T47D (cell line): ENCODE measurements around the gene ABCA2.

Source experiments
- DNase-seq, 2 experiments: peaks; one replicate each; pipeline versions ENCODE4 v3.0.0 to v3.0.0-alpha.2; 2011 to 2012; ENCODE audit warnings: low read depth in 1 of 2, low spot score in 1 of 2
- JUND ChIP-seq: IDR thresholded peaks from 2 replicates; pipeline ENCODE4 v1.6.1; 2012; ENCODE audit warnings: low read depth
- in situ Hi-C: cut with HindIII; loops from 2 replicates; pipeline ENCODE4 v1.10.0; 2016; ENCODE audit warnings: low sequenced_read_pairs, low pct_unique_long_range_greater_than_20kb

ABCA2 gene

GRCh38 chr9:137049544-137050449 is 21.8 kb upstream of the ABCA2 start:
- TF ChIP-seq JUND: no peak
- peak in 1 of 2 experiments; percentile 81 for DNase-seq
- in situ Hi-C loops: no loop called here

GRCh38 chr9:137048655-137049543 is 20.9 kb upstream of the ABCA2 start:
- in situ Hi-C loops: no loop called here
- TF ChIP-seq JUND: no peak
- peak; percentile 88 to 95 for DNase-seq

- in situ Hi-C loops: no loop called here
- TF ChIP-seq JUND: no peak
- DNase-seq: peak; percentile 96 to 97
These were observed 18.2 kb upstream of the ABCA2 start, which contains the start of gene NPDC1 for GRCh38 chr9:137046088-137046787. TSS of gene NPDC1 (minus strand) at chr9:137046177. CDS start at chr9:137045989, 188 bp downstream.

- in situ Hi-C loops: no loop called here
- TF ChIP-seq JUND: no peak
- DNase-seq: peak in 1 of 2 experiments; percentile 42
These were observed 17.5 kb upstream of the ABCA2 start for GRCh38 chr9:137045294-137046087.

GRCh38 chr9:137044502-137045177 is 16.6 kb upstream of the ABCA2 start:
- TF ChIP-seq JUND: no peak
- in situ Hi-C loops: no loop called here
- peak; percentile 77 to 91 for DNase-seq

- in situ Hi-C loops: no loop called here
These were observed 16.0 kb upstream of the ABCA2 start for GRCh38 chr9:137044037-137044436.

GRCh38 chr9:137042751-137043727 is 15.0 kb upstream of the ABCA2 start:
- no peak for DNase-seq
- in situ Hi-C loops: no loop called here
- TF ChIP-seq JUND: no peak

More at GRCh38 chr9:137044037-137044436, 16.0 kb upstream of the ABCA2 start:
- TF ChIP-seq JUND: no peak
- no peak for DNase-seq

GRCh38 chr9:137041124-137041523 is 13.1 kb upstream of the ABCA2 start:
- in situ Hi-C loops: no loop called here
- no peak for TF ChIP-seq JUND
- DNase-seq: no peak

GRCh38 chr9:137040568-137040967 is 12.5 kb upstream of the ABCA2 start:
- DNase-seq: no peak
- TF ChIP-seq JUND: no peak
- in situ Hi-C loops: no loop called here
